GM23338 (cell line): ENCODE data around the gene HIP1. TPM values are rescaled to one million over a fixed set of nuclear protein-coding genes. Genes with fewer than 3 reads are reported as not detected.
A peak's percentile ranks its signal among the peaks of the same experiment; 100 is the strongest.
"Not testable (repeated sequence)": the region's sequence is repeated elsewhere in the genome, so short reads cannot be mapped to it uniquely, and the experiment has no call there.

Experiments used
- ATAC-seq: fragments of 200-7000 bp; cut with Tn5 transposase; 3 replicates; pipeline ENCODE4 v1.9.1; 2020
- DNase-seq: peaks from one replicate; pipeline ENCODE4 v3.0.0-alpha.2; 2015; ENCODE audit warnings: low spot score
- H2AFZ ChIP-seq: fragments of 200-600 bp; sonication (generic); 2 replicates; pipeline ENCODE4 v1.8.0; 2016; ENCODE audit warnings: antibody characterized with exemption, mild to moderate bottlenecking, moderate library complexity
- H3F3A ChIP-seq: fragments of 200-600 bp; sonication (generic); replicated peaks from 2 replicates; pipeline ENCODE4 v1.8.0; 2017; ENCODE audit warnings: antibody characterized with exemption, mixed run types, low read depth
- H3K27ac ChIP-seq: fragments of 200-600 bp; sonication (generic); 2 replicates; pipeline ENCODE4 v1.6.1; 2016; ENCODE audit warnings: low read depth
- H3K27me3 ChIP-seq: fragments of 200-600 bp; sonication (generic); 2 replicates; pipeline ENCODE4 v1.8.0; 2016; ENCODE audit warnings: mild to moderate bottlenecking, mixed run types, moderate library complexity; ENCODE audit not compliant: insufficient read depth
- H3K36me3 ChIP-seq: fragments of 200-600 bp; sonication (generic); 2 replicates; pipeline ENCODE4 v1.8.0; 2016; ENCODE audit warnings: mild to moderate bottlenecking; ENCODE audit not compliant: insufficient read depth
- H3K4me1 ChIP-seq: fragments of 200-600 bp; sonication (generic); 2 replicates; pipeline ENCODE4 v1.8.0; 2016; ENCODE audit warnings: mild to moderate bottlenecking, moderate library complexity; ENCODE audit not compliant: insufficient read depth
- H3K4me2 ChIP-seq: fragments of 200-600 bp; sonication (generic); 2 replicates; pipeline ENCODE4 v1.7.1; 2017; ENCODE audit warnings: mixed run types
- H3K4me3 ChIP-seq: fragments of 200-600 bp; sonication (generic); 2 replicates; pipeline ENCODE4 v1.6.1; 2016; ENCODE audit warnings: mixed run types
- H3K79me2 ChIP-seq: fragments of 200-600 bp; sonication (generic); replicated peaks from 2 replicates; pipeline ENCODE4 v1.8.0; 2017; ENCODE audit warnings: mild to moderate bottlenecking; ENCODE audit not compliant: insufficient read depth
- H3K9me2 ChIP-seq: fragments of 200-600 bp; sonication (generic); 2 replicates; pipeline ENCODE4 v1.8.0; 2017; ENCODE audit not compliant: insufficient read depth
- H4K20me1 ChIP-seq: fragments of 200-600 bp; sonication (generic); replicated peaks from 2 replicates; pipeline ENCODE4 v1.8.0; 2017; ENCODE audit warnings: mild to moderate bottlenecking; ENCODE audit not compliant: insufficient read depth
- H3K27ac Mint-ChIP-seq: 2 replicates; pipeline ENCODE4 v1.8.0; 2020; ENCODE audit warnings: inconsistent platforms, mild to moderate bottlenecking, moderate library complexity, mixed read lengths
- H3K27me3 Mint-ChIP-seq: 3 replicates; pipeline ENCODE4 v1.8.0; 2022; ENCODE audit warnings: low read depth, mild to moderate bottlenecking, moderate library complexity, mixed read lengths, inconsistent platforms; ENCODE audit not compliant: insufficient read depth, poor library complexity
- H3K36me3 Mint-ChIP-seq: 3 replicates; pipeline ENCODE4 v1.8.0; 2021; ENCODE audit warnings: low read depth, mild to moderate bottlenecking, inconsistent platforms, moderate library complexity, mixed read lengths
- H3K4me1 Mint-ChIP-seq: 3 replicates; pipeline ENCODE4 v1.8.0; 2020; ENCODE audit warnings: mild to moderate bottlenecking, inconsistent platforms, mixed read lengths
- H3K4me3 Mint-ChIP-seq: 3 replicates; pipeline ENCODE4 v1.8.0; 2021; ENCODE audit warnings: moderate library complexity, mild to moderate bottlenecking, inconsistent platforms, mixed read lengths
- H3K9me3 Mint-ChIP-seq: 3 replicates; pipeline ENCODE4 v1.8.0; 2020; ENCODE audit warnings: moderate library complexity, mild to moderate bottlenecking, inconsistent platforms, mixed read lengths
- CREB1 ChIP-seq: fragments of 250-450 bp; sonication (Bioruptor Pico); IDR thresholded peaks from 2 replicates; pipeline ENCODE4 v1.5.0; 2020; ENCODE audit warnings: low read depth, mild to moderate bottlenecking, moderate library complexity
- CTCF ChIP-seq, 2 experiments: fragments of 200-600 bp in 1 of 2; sonication (generic) in 1 of 2; conservative IDR thresholded peaks; 2 replicates each; pipeline versions ENCODE4 v1.5.1 to v1.6.1; 2016 to 2017; ENCODE audit warnings: antibody characterized with exemption in 2 of 2, low read depth in 2 of 2, mild to moderate bottlenecking in 2 of 2, moderate library complexity in 1 of 2
- ETS1 ChIP-seq: IDR thresholded peaks from 2 replicates; pipeline ENCODE4 v1.6.1; 2016; ENCODE audit warnings: antibody characterized with exemption
- STAT1 ChIP-seq: IDR thresholded peaks from one replicate; pipeline ENCODE4 v1.6.1; 2016; ENCODE audit warnings: antibody characterized with exemption; ENCODE audit not compliant: unreplicated experiment
- ZNF114 ChIP-seq: fragments of 250-450 bp; sonication (Bioruptor Pico); IDR thresholded peaks from 2 replicates; pipeline ENCODE4 v1.5.0; 2020; ENCODE audit warnings: mild to moderate bottlenecking, moderate library complexity
- ZNF331 ChIP-seq: fragments of 250-450 bp; sonication (Bioruptor Pico); IDR thresholded peaks from 2 replicates; pipeline ENCODE4 v1.5.0; 2020; ENCODE audit warnings: low read depth, mild to moderate bottlenecking, moderate library complexity
- ZNF462 ChIP-seq: fragments of 250-450 bp; sonication (Bioruptor Pico); IDR thresholded peaks from 2 replicates; pipeline ENCODE4 v1.5.0; 2020; ENCODE audit warnings: mild to moderate bottlenecking, moderate library complexity
- polyA plus RNA-seq: library from polyadenylated mRNA; unstranded; fragments of >200 nt; fragmentation: Nextera tagmentation; extraction: Ambion mirVana; gene quantifications from 2 replicates; pipeline ENCODE4 v1.2.1, GENCODE V29; 2016
- total RNA-seq: library from RNA; depleted of rRNA; stranded (reverse); fragments of >200 nt; shearing (Covaris generic); gene quantifications from 2 replicates; pipeline ENCODE4 v1.2.3, GENCODE V29; 2014

The HIP1 gene
- total and polyA plus RNA-seq, 2 experiments from 2014 or later: 24.9 to 80.8 TPM

GRCh38 chr7:75601539-75601938 lies 137.2 kb downstream of the HIP1 start (continued):
- TF ChIP-seq ZNF462: no peak
- no peak for TF ChIP-seq CREB1
- no peak for TF ChIP-seq STAT1
- no peak for TF ChIP-seq CTCF (conservative IDR thresholded peaks at IDR 0.05; ENCODE audit: low read depth in 2 of 2)
- TF ChIP-seq ETS1: no peak
- no peak for TF ChIP-seq ZNF114 (CRISPR knock-in tag)
- no peak for TF ChIP-seq ZNF331 (CRISPR knock-in tag)

GRCh38 chr7:75600748-75601147 lies 138.0 kb downstream of the HIP1 start:
- not testable (repeated sequence) for H3K4me3 Mint-ChIP-seq, H2AFZ ChIP-seq, DNase-seq, H3K27me3 Mint-ChIP-seq, H3K27ac Mint-ChIP-seq, H3K4me2 ChIP-seq, H3K4me3 ChIP-seq, H3K9me2 ChIP-seq, ATAC-seq, H3K27me3 ChIP-seq, H4K20me1 ChIP-seq, H3K9me3 Mint-ChIP-seq, H3K36me3 ChIP-seq
- Mint-ChIP-seq H3K4me1 (peaks cover 35% of the 10 kb centered on the region), H3K36me3 (peaks cover 43% of the 10 kb centered on the region)
- Histone ChIP-seq H3K27ac (peak overlapping the region; percentile 11; the same call in 1 of the 2 replicates), H3K79me2 (peaks cover 16% of the 10 kb centered on the region), H3F3A (peaks cover 11% of the 10 kb centered on the region; the same call in 1 of the 2 replicates), H3K4me1 (peaks cover 34% of the 10 kb centered on the region)
